ENCODE results near the gene PLXNC1. TPM values are rescaled to one million over a fixed set of nuclear protein-coding genes. Genes with fewer than 3 reads are reported as not detected.

The PLXNC1 gene
- total and polyA plus RNA-seq, 2 donors (not counting 1 experiment from before 2014, with no cell fraction given): 9.7 to 33.6 TPM

DNA sequence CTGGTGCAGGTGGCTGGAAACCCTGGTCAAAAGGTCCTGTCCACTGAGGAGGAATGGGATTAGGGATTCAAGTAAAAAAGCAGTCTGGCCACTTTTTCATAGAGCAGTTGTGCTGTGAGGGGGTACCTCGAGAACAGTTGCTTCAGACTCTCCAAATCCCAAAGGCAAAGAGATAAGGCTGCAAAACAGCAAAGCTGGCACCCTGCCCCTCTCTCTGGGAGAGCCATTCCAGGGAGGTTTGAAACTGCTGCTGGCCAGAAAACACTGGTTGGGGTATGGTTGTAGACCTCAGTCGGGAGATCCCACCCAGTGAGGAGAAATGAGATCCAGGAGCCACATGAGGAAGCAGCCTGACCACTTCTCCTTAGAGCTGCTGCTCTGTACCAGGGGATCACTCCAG, 174.0 kb downstream of the PLXNC1 start:
- Histone ChIP-seq H3K9ac (ENCODE audit: low read length) (no peak overlapping the region), H3K4me3 (ENCODE audit: control extremely low read depth in 1 of 5, extremely low read depth in 1 of 5, insufficient read depth in 1 of 5, low read depth in 2 of 5, low read length in 4 of 5) (no peak overlapping the region), H3K27me3 (replicated peaks in 1 of 4; ENCODE audit: control extremely low read depth in 1 of 4, control insufficient read depth in 3 of 4, insufficient read depth in 4 of 4, low read length in 3 of 4) (no peaks in the 10 kb centered on the region), H3K79me2 (ENCODE audit: control insufficient read depth, insufficient read depth, low read length) (no peaks in the 10 kb centered on the region), H3K4me2 (replicated peaks; ENCODE audit: low read depth, low read length, poor library complexity, severe bottlenecking) (no peak overlapping the region), H3K36me3 (replicated peaks in 1 of 2; ENCODE audit: control extremely low read depth in 1 of 2, control insufficient read depth in 1 of 2, extremely low read depth in 1 of 2, insufficient read depth in 2 of 2, low read length in 1 of 2) (peaks cover 0 to 2% of the 10 kb centered on the region in 2 experiments), H3K4me1 (ENCODE audit: control insufficient read depth in 2 of 2, insufficient read depth in 2 of 2, low read length in 2 of 2) (peaks cover 16 to 18% of the 10 kb centered on the region in 2 donors), H3K27ac (ENCODE audit: low read length in 2 of 2) (no peak overlapping the region), H3K9me3 (ENCODE audit: control extremely low read depth in 1 of 3, control insufficient read depth in 2 of 3, insufficient read depth in 1 of 3, low read length in 2 of 3) (peaks cover 7 to 31% (median 10%) of the 10 kb centered on the region in 3 donors), H4K20me1 (ENCODE audit: control insufficient read depth, insufficient read depth, low read length, poor library complexity, severe bottlenecking) (no peaks in the 10 kb centered on the region), H2AFZ (ENCODE audit: insufficient read depth, low read depth, low read length, poor library complexity, severe bottlenecking) (no peak overlapping the region)
- intact Hi-C loops (cut with micrococcal nuclease): no loop called here
- H3K4me1 Mint-ChIP-seq: peaks cover 24% of the 10 kb centered on the region
- H3K4me3 Mint-ChIP-seq: no peak overlapping the region
- CTCF ChIA-PET: interaction anchor here (0.6 kb wide), 1 partner anchor 558 kb away, joined by 4 read pairs; no protein-coding TSS in a partner anchor
- POLR2A ChIA-PET: no interaction called here
- no peak for ATAC-seq (ENCODE audit: low read depth)
- no peaks in the 10 kb centered on the region for H3K27me3 Mint-ChIP-seq
- no peak overlapping the region for H3K27ac Mint-ChIP-seq
- WGBS (ENCODE audit: insufficient coverage): 92% methylated on average over 1 of the region's 2 CpGs
- TF ChIP-seq, protein P1, sequence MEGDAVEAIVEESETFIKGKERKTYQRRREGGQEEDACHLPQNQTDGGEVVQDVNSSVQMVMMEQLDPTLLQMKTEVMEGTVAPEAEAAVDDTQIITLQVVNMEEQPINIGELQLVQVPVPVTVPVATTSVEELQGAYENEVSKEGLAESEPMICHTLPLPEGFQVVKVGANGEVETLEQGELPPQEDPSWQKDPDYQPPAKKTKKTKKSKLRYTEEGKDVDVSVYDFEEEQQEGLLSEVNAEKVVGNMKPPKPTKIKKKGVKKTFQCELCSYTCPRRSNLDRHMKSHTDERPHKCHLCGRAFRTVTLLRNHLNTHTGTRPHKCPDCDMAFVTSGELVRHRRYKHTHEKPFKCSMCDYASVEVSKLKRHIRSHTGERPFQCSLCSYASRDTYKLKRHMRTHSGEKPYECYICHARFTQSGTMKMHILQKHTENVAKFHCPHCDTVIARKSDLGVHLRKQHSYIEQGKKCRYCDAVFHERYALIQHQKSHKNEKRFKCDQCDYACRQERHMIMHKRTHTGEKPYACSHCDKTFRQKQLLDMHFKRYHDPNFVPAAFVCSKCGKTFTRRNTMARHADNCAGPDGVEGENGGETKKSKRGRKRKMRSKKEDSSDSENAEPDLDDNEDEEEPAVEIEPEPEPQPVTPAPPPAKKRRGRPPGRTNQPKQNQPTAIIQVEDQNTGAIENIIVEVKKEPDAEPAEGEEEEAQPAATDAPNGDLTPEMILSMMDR (IDR thresholded peaks at IDR 0.05): no peak
- no peak for TF ChIP-seq EZH2 (IDR thresholded peaks at IDR 0.05; ENCODE audit: borderline replicate concordance, insufficient read depth, low read depth, low read length, poor library complexity, severe bottlenecking)
- peaks cover 22% of the 10 kb centered on the region for H3K9me3 Mint-ChIP-seq (ENCODE audit: insufficient read depth)
- DNase-seq: no peak

DNA sequence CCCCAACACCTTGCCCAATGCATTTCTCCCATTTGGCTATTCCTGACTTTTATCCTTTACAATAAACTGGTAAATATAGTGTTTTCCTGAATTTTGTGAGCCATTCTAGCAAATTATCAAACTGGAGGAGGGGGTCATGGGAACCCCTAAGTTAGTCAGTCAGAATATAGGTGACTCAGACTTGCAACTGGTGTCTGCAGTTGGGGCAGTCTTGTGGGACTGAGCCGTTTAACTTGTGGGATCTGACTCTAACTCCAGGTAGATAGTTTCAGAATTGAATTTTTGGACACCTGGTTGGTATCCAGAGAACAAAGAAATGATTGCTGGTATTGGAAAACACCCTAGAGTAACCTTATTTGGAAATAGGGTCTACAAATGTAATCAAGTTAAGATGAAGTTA, 177.9 kb downstream of the PLXNC1 start:
- H3K4me1 Mint-ChIP-seq: no peaks in the 10 kb centered on the region
- whole genome bisulfite sequencing (ENCODE audit: insufficient coverage): no CpG with 5 or more reads among the region's 1 CpG
- Histone ChIP-seq H4K20me1 (ENCODE audit: control insufficient read depth, insufficient read depth, low read length, poor library complexity, severe bottlenecking) (no peaks in the 10 kb centered on the region), H3K27ac (ENCODE audit: low read length in 2 of 2) (no peak overlapping the region), H3K4me1 (ENCODE audit: control insufficient read depth in 2 of 2, insufficient read depth in 2 of 2, low read length in 2 of 2) (no peaks in the 10 kb centered on the region), H3K4me3 (ENCODE audit: control extremely low read depth in 1 of 5, extremely low read depth in 1 of 5, insufficient read depth in 1 of 5, low read depth in 2 of 5, low read length in 4 of 5) (no peak overlapping the region), H3K36me3 (replicated peaks in 1 of 2; ENCODE audit: control extremely low read depth in 1 of 2, control insufficient read depth in 1 of 2, extremely low read depth in 1 of 2, insufficient read depth in 2 of 2, low read length in 1 of 2) (peaks cover 0 to 3% of the 10 kb centered on the region in 2 experiments), H3K27me3 (replicated peaks in 1 of 4; ENCODE audit: control extremely low read depth in 1 of 4, control insufficient read depth in 3 of 4, insufficient read depth in 4 of 4, low read length in 3 of 4) (no peaks in the 10 kb centered on the region), H3K9ac (ENCODE audit: low read length) (no peak overlapping the region), H3K79me2 (ENCODE audit: control insufficient read depth, insufficient read depth, low read length) (no peaks in the 10 kb centered on the region), H3K9me3 (ENCODE audit: control extremely low read depth in 1 of 3, control insufficient read depth in 2 of 3, insufficient read depth in 1 of 3, low read length in 2 of 3) (peaks cover 0 to 8% (median 4%) of the 10 kb centered on the region in 3 donors), H3K4me2 (replicated peaks; ENCODE audit: low read depth, low read length, poor library complexity, severe bottlenecking) (no peak overlapping the region), H2AFZ (ENCODE audit: insufficient read depth, low read depth, low read length, poor library complexity, severe bottlenecking) (no peak overlapping the region)
- no peak overlapping the region for H3K4me3 Mint-ChIP-seq
- POLR2A ChIA-PET: no interaction called here
- DNase-seq (no peak), ATAC-seq (ENCODE audit: low read depth) (no peak)
- H3K9me3 Mint-ChIP-seq (ENCODE audit: insufficient read depth): peaks cover 2% of the 10 kb centered on the region
- H3K27me3 Mint-ChIP-seq: no peaks in the 10 kb centered on the region
- CTCF ChIA-PET: no interaction called here
- no peak overlapping the region for H3K27ac Mint-ChIP-seq
- intact Hi-C loops (cut with micrococcal nuclease): no loop called here
- TF ChIP-seq EZH2 (IDR thresholded peaks at IDR 0.05; ENCODE audit: borderline replicate concordance, insufficient read depth, low read depth, low read length, poor library complexity, severe bottlenecking): no peak
- TF ChIP-seq, protein P1 (IDR thresholded peaks at IDR 0.05): no peak

Data from B cell (primary cell).